IMR-90 (cell line): ENCODE data around the gene RAB2B. TPM values are rescaled to one million over a fixed set of nuclear protein-coding genes. Genes with fewer than 3 reads are reported as not detected.

ENCODE experiments used
- ATAC-seq: fragments of 200-7000 bp; cut with Tn5 transposase; 2 replicates; pipeline ENCODE4 v1.9.1; 2020; ENCODE audit warnings: low read depth, mild to moderate bottlenecking, moderate library complexity
- BruUV-seq: library from RNA; stranded (reverse); fragments of 400-500 nt; replicated peaks from 2 replicates; lab custom pipeline; 2021; lab: Mats Ljungman, UMichigan
- CTCF ChIA-PET: fragments of 300-600 bp; formaldehyde crosslinking; extraction: SDS; loops from one replicate; lab custom pipeline; 2021; ENCODE audit warnings: antibody characterized with exemption; lab: Yijun Ruan, JAX
- POLR2A ChIA-PET: fragments of 300-600 bp; sonication (Branson Sonifier 250); formaldehyde crosslinking; loops from one replicate; lab custom pipeline; 2022; ENCODE audit warnings: antibody characterized with exemption; ENCODE audit not compliant: unreplicated experiment; lab: Charles Lee
- DNase-seq: peaks from one replicate; pipeline ENCODE4 v3.0.0; 2013
- H2AFZ ChIP-seq: replicated peaks from 2 replicates; pipeline ENCODE3; 2013; ENCODE audit warnings: low read length, mild to moderate bottlenecking; ENCODE audit not compliant: poor library complexity
- H2AK5ac ChIP-seq: 2 replicates; pipeline ENCODE4 v1.6.1; 2013; ENCODE audit warnings: low read depth, low read length, inconsistent platforms
- H2AK9ac ChIP-seq: replicated peaks from 2 replicates; pipeline ENCODE3; 2013; ENCODE audit warnings: mild to moderate bottlenecking, low read depth, low read length, moderate library complexity; ENCODE audit not compliant: poor library complexity
- H2BK120ac ChIP-seq: 2 replicates; pipeline ENCODE4 v1.6.1; 2013; ENCODE audit warnings: low read depth, low read length, inconsistent platforms
- H2BK15ac ChIP-seq: 3 replicates; pipeline ENCODE4 v1.6.1; 2013; ENCODE audit warnings: low read depth, low read length, inconsistent platforms
- H2BK20ac ChIP-seq: 2 replicates; pipeline ENCODE4 v1.6.1; 2013; ENCODE audit warnings: low read depth, mild to moderate bottlenecking, inconsistent platforms, low read length, moderate library complexity
- H2BK5ac ChIP-seq: 2 replicates; pipeline ENCODE4 v1.6.1; 2013; ENCODE audit warnings: mild to moderate bottlenecking, low read depth, low read length, inconsistent platforms; ENCODE audit not compliant: poor library complexity, severe bottlenecking
- H3K14ac ChIP-seq: replicated peaks from 2 replicates; pipeline ENCODE4 v1.6.1; 2013; ENCODE audit warnings: low read depth, low read length, inconsistent platforms
- H3K18ac ChIP-seq: 2 replicates; pipeline ENCODE4 v1.6.1; 2013; ENCODE audit warnings: low read depth, low read length, control low read depth
- H3K23ac ChIP-seq: 2 replicates; pipeline ENCODE4 v1.6.1; 2013; ENCODE audit warnings: low read depth, low read length, inconsistent platforms
- H3K27ac ChIP-seq: 2 replicates; pipeline ENCODE4 v1.5.1; 2013; ENCODE audit warnings: mild to moderate bottlenecking, control low read depth, low read length; ENCODE audit not compliant: insufficient read depth
- H3K27me3 ChIP-seq: 2 replicates; pipeline ENCODE4 v1.6.1; 2013; ENCODE audit warnings: low read length; ENCODE audit not compliant: control insufficient read depth, insufficient read depth
- H3K36me3 ChIP-seq: 2 replicates; pipeline ENCODE4 v1.6.1; 2013; ENCODE audit warnings: low read length, mixed read lengths; ENCODE audit not compliant: control insufficient read depth, insufficient read depth
- H3K4ac ChIP-seq: 2 replicates; pipeline ENCODE4 v1.6.1; 2013; ENCODE audit warnings: low read depth, low read length, inconsistent platforms
- H3K4me1 ChIP-seq: 2 replicates; pipeline ENCODE4 v1.6.1; 2013; ENCODE audit warnings: low read length, mixed read lengths; ENCODE audit not compliant: control insufficient read depth, insufficient read depth
- H3K4me2 ChIP-seq: 2 replicates; pipeline ENCODE4 v1.6.1; 2013; ENCODE audit warnings: low read depth, mild to moderate bottlenecking, control low read depth, low read length, moderate library complexity
- H3K4me3 ChIP-seq: 2 replicates; pipeline ENCODE4 v1.5.1; 2013; ENCODE audit warnings: low read depth, mild to moderate bottlenecking, control low read depth, low read length, moderate library complexity; ENCODE audit not compliant: insufficient read depth
- H3K56ac ChIP-seq: 2 replicates; pipeline ENCODE4 v1.6.1; 2013; ENCODE audit warnings: low read length, inconsistent platforms; ENCODE audit not compliant: insufficient read depth; ENCODE audit errors: extremely low read depth
- H3K79me1 ChIP-seq, 2 experiments: 2 replicates each; pipeline ENCODE4 v1.6.1; 2013; ENCODE audit warnings: low read length in 2 of 2, inconsistent platforms in 1 of 2, low read depth in 1 of 2
- H3K9ac ChIP-seq: 2 replicates; pipeline ENCODE4 v1.6.1; 2013; ENCODE audit warnings: low read depth, low read length, control low read depth
- H3K9me1 ChIP-seq: 2 replicates; pipeline ENCODE4 v1.6.1; 2013; ENCODE audit warnings: low read length, inconsistent platforms; ENCODE audit not compliant: insufficient read depth
- H3K9me3 ChIP-seq: 2 replicates; pipeline ENCODE4 v1.6.1; 2013; ENCODE audit warnings: low read length; ENCODE audit not compliant: control insufficient read depth, insufficient read depth
- H4K20me1 ChIP-seq: 2 replicates; pipeline ENCODE4 v1.6.1; 2013; ENCODE audit warnings: low read length, inconsistent platforms; ENCODE audit not compliant: insufficient read depth
- H4K5ac ChIP-seq: 2 replicates; pipeline ENCODE4 v1.6.1; 2013; ENCODE audit warnings: mild to moderate bottlenecking, low read depth, low read length, control low read depth
- H4K8ac ChIP-seq, 2 experiments: 2 replicates each; pipeline ENCODE4 v1.6.1; 2013; ENCODE audit warnings: low read depth in 2 of 2, low read length in 2 of 2, control low read depth in 1 of 2, inconsistent platforms in 1 of 2
- H4K91ac ChIP-seq: 2 replicates; pipeline ENCODE4 v1.6.1; 2013; ENCODE audit warnings: low read depth, low read length, inconsistent platforms; ENCODE audit not compliant: insufficient read depth
- CHD1 ChIP-seq: IDR thresholded peaks from 2 replicates; pipeline ENCODE4 v1.6.1; 2012; ENCODE audit warnings: low read depth, low read length, improper control_type of control experiment
- FOS ChIP-seq: fragments of 150-350 bp; IDR thresholded peaks from 2 replicates; pipeline ENCODE4 v1.6.1; 2016; ENCODE audit warnings: low read depth, low read length
- MAFK ChIP-seq: IDR thresholded peaks from 2 replicates; pipeline ENCODE4 v1.6.1; 2012; ENCODE audit warnings: low read depth, low read length, improper control_type of control experiment
- MXI1 ChIP-seq: IDR thresholded peaks from 2 replicates; pipeline ENCODE4 v1.6.1; 2012; ENCODE audit warnings: low read depth, mild to moderate bottlenecking, low read length, moderate library complexity, borderline replicate concordance
- NFE2L2 ChIP-seq: fragments of 150-350 bp; IDR thresholded peaks from 2 replicates; pipeline ENCODE4 v1.6.1; 2016; ENCODE audit warnings: low read depth, mild to moderate bottlenecking, low read length
- POLR2A ChIP-seq: IDR thresholded peaks from 2 replicates; pipeline ENCODE4 v1.6.1; 2012; ENCODE audit warnings: mild to moderate bottlenecking, low read depth, low read length
- RAD21 ChIP-seq: IDR thresholded peaks from 2 replicates; pipeline ENCODE4 v1.6.1; 2012; ENCODE audit warnings: low read length, improper control_type of control experiment
- RCOR1 ChIP-seq: IDR thresholded peaks from 2 replicates; pipeline ENCODE4 v1.6.1; 2012; ENCODE audit warnings: mild to moderate bottlenecking, low read length, improper control_type of control experiment; ENCODE audit not compliant: insufficient replicate concordance
- RFX5 ChIP-seq: IDR thresholded peaks from 2 replicates; pipeline ENCODE4 v1.8.0; 2012; ENCODE audit warnings: low read depth, mild to moderate bottlenecking, low read length, moderate library complexity
- SMC3 ChIP-seq: fragments of 150-350 bp; IDR thresholded peaks from 2 replicates; pipeline ENCODE4 v1.6.1; 2016; ENCODE audit warnings: low read depth, mild to moderate bottlenecking, antibody characterized with exemption, low read length, moderate library complexity
- WGBS, 2 experiments: methylation state at CpG; one replicate each; pipeline versions ENCODE4 v1.1.5 to v1.1.7; 2013; ENCODE audit warnings: missing lambda C conversion rate in 2 of 2; ENCODE audit not compliant: insufficient read length in 1 of 2; ENCODE audit errors: extremely low coverage in 2 of 2; 5-methylcytosine and 5-hydroxymethylcytosine counted together
- dilution Hi-C: fragments of 300-500 bp; cut with HindIII; formaldehyde crosslinking; loops from one replicate; pipeline ENCODE4 v1.14.3; 2018; ENCODE audit warnings: low sequenced_read_pairs; ENCODE audit not compliant: unreplicated experiment
- in situ Hi-C: fragments of 300-500 bp; cut with MboI; formaldehyde crosslinking; loops from 3 replicates; pipeline ENCODE4 v1.14.3; 2019; ENCODE audit warnings: low sequenced_read_pairs, inconsistent platforms, mixed read lengths
- intact Hi-C: fragments of 100-400 bp; cut with micrococcal nuclease; formaldehyde crosslinking; loops from 2 replicates; pipeline ENCODE4 v1.10.0; 2022
- polyA plus RNA-seq, 3 experiments: library from polyadenylated mRNA; depleted of rRNA; stranded (reverse); fragments of >200 nt; gene quantifications; 2 replicates each; pipeline ENCODE4 v1.2.3, GENCODE V29; 2012; ENCODE audit warnings: low replicate concordance in 1 of 3
- total RNA-seq: library from RNA; depleted of rRNA; stranded (reverse); fragments of >200 nt; gene quantifications from 2 replicates; pipeline ENCODE4 v1.2.3, GENCODE V29; 2012
- TF ChIP-seq, protein P1 (sequence below): conservative IDR thresholded peaks from 2 replicates; pipeline ENCODE4 v1.5.1; 2012; ENCODE audit warnings: mild to moderate bottlenecking, low read depth, low read length, improper control_type of control experiment
- TF ChIP-seq, protein P2 (sequence below): fragments of 150-350 bp; IDR thresholded peaks from 2 replicates; pipeline ENCODE4 v1.6.1; 2016; ENCODE audit warnings: low read depth, mild to moderate bottlenecking, low read length, moderate library complexity, borderline replicate concordance

Gene RAB2B
- total and polyA plus RNA-seq, 2 of the 4 experiments (the other 2 are of a cell fraction), result 17.1 to 26.2 TPM

DNA sequence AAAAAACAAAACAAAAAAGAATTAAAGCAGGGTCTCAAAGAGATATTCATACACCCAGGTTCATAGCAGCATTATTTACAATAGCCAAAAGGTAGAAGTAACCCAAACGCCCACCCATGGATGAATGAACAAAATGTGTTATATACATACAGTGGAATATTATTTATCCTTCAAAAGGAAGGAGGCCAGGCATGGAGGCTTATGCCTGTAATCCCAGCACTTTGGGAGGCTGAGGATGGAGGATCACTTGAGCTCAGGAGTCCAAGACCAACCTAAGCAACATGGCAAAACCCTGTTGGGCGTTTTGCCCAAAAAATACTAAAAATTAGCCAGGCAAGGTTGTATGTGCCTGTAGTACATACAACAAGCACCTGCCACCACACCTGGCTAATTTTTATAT, 29.8 kb upstream of the RAB2B start:
- H3K27me3 ChIP-seq, result no peaks in the 10 kb centered on the region
- no peak overlapping the region for H2AK5ac ChIP-seq
- CTCF ChIA-PET, result no interaction called here
- no peak overlapping the region for H2AFZ ChIP-seq
- H2BK120ac ChIP-seq, result no peak overlapping the region
- H3K14ac ChIP-seq, result no peak overlapping the region
- H2BK15ac ChIP-seq, result no peak overlapping the region
- dilution Hi-C loops, result no loop called here
- ATAC-seq (no peak), DNase-seq (no peak)
- H4K5ac ChIP-seq, result no peak overlapping the region
- no peak overlapping the region for H2BK20ac ChIP-seq
- POLR2A ChIA-PET, result no interaction called here
- no peak overlapping the region for H3K9ac ChIP-seq
- in situ Hi-C loops, result no loop called here
- H2BK5ac ChIP-seq, result no peak overlapping the region
- intact Hi-C loops, result no loop called here
- H3K9me3 ChIP-seq, result no peaks in the 10 kb centered on the region
- peaks cover 7% of the 10 kb centered on the region for H3K9me1 ChIP-seq
- no peak for TF ChIP-seq POLR2A
- no peak for TF ChIP-seq FOS
- no peak for TF ChIP-seq CHD1
- TF ChIP-seq, protein P1, sequence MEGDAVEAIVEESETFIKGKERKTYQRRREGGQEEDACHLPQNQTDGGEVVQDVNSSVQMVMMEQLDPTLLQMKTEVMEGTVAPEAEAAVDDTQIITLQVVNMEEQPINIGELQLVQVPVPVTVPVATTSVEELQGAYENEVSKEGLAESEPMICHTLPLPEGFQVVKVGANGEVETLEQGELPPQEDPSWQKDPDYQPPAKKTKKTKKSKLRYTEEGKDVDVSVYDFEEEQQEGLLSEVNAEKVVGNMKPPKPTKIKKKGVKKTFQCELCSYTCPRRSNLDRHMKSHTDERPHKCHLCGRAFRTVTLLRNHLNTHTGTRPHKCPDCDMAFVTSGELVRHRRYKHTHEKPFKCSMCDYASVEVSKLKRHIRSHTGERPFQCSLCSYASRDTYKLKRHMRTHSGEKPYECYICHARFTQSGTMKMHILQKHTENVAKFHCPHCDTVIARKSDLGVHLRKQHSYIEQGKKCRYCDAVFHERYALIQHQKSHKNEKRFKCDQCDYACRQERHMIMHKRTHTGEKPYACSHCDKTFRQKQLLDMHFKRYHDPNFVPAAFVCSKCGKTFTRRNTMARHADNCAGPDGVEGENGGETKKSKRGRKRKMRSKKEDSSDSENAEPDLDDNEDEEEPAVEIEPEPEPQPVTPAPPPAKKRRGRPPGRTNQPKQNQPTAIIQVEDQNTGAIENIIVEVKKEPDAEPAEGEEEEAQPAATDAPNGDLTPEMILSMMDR, result no peak
- no peak for TF ChIP-seq NFE2L2
- TF ChIP-seq MXI1, result no peak
- no peak for TF ChIP-seq SMC3
- no peak for TF ChIP-seq RFX5
- TF ChIP-seq MAFK, result no peak
- TF ChIP-seq, protein P2, sequence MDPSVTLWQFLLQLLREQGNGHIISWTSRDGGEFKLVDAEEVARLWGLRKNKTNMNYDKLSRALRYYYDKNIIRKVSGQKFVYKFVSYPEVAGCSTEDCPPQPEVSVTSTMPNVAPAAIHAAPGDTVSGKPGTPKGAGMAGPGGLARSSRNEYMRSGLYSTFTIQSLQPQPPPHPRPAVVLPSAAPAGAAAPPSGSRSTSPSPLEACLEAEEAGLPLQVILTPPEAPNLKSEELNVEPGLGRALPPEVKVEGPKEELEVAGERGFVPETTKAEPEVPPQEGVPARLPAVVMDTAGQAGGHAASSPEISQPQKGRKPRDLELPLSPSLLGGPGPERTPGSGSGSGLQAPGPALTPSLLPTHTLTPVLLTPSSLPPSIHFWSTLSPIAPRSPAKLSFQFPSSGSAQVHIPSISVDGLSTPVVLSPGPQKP, result no peak
- no peak for TF ChIP-seq RAD21
- no peak for TF ChIP-seq RCOR1
- no peak overlapping the region for H4K91ac ChIP-seq
- H4K8ac ChIP-seq, result no peak overlapping the region
- H2AK9ac ChIP-seq, result no peak overlapping the region
- no peak overlapping the region for H3K4me3 ChIP-seq
- H3K23ac ChIP-seq, result no peak overlapping the region
- no peak overlapping the region for H3K18ac ChIP-seq
- BruUV-seq, result no TSS peak
- H3K56ac ChIP-seq, result no peak overlapping the region
- H4K20me1 ChIP-seq, result no peaks in the 10 kb centered on the region
- no peak overlapping the region for H3K4me2 ChIP-seq
- no peak overlapping the region for H3K27ac ChIP-seq
- H3K4me1 ChIP-seq, result no peaks in the 10 kb centered on the region
- H3K36me3 ChIP-seq, result peaks cover 20% of the 10 kb centered on the region
- no peak overlapping the region for H3K4ac ChIP-seq
- peaks cover 20 to 48% of the 10 kb centered on the region in 2 experiments for H3K79me1 ChIP-seq
- no CpG with 5 or more reads among the region's 2 CpGs for WGBS, 2 experiments
